ENCODE data around the gene MLXIPL.
"Not testable (repeated sequence)": the region's sequence is repeated elsewhere in the genome, so short reads cannot be mapped to it uniquely, and the experiment has no call there.

The MLXIPL gene

DNA sequence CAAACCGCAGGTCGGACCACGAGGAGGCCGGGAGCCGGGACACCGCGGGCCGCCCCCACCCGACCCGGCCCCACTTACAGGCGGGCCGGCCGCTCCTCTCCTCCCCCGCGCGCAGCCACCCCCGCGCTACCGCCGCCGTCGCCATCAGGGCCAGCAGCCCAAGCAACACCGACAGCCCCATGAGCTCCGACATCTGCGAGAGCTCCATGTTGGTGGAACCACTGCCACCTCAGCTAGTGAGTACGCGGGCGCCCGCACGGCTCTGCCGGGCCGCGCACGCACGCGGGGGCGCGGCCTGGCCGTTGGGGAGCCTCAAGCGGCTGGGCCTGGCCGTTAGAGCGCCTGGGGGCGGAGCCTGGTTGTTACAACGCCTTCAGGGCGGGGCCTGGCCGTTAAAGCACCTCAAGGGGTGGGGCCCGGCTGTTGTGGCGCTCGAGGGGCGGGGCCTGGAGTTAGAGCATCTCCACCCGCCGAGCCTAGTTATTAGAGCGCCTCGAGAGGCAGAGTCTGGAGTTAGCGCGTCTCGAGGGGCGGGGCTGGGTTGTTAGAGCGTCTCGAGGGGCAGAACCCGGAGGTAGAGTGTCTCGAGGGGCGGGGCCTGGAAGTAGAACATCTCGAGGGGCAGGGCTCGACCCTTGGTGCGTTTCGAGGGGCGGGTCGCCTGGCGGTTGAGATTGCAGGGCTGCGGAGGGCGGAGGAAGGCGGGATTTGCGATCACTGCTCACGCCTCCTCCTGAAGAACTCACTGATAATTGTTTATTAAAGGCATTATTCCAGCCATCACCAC lies 45.8 kb downstream of the MLXIPL start, which contains the start of gene TBL2:
TBL2 (minus strand) TSS at position 238 of the 787 bp plus-strand sequence; CDS start at position 208, 30 bp downstream.
- peak; percentile 97 for DNase-seq (ENCODE audit: low read depth in 2 of 2)

DNA sequence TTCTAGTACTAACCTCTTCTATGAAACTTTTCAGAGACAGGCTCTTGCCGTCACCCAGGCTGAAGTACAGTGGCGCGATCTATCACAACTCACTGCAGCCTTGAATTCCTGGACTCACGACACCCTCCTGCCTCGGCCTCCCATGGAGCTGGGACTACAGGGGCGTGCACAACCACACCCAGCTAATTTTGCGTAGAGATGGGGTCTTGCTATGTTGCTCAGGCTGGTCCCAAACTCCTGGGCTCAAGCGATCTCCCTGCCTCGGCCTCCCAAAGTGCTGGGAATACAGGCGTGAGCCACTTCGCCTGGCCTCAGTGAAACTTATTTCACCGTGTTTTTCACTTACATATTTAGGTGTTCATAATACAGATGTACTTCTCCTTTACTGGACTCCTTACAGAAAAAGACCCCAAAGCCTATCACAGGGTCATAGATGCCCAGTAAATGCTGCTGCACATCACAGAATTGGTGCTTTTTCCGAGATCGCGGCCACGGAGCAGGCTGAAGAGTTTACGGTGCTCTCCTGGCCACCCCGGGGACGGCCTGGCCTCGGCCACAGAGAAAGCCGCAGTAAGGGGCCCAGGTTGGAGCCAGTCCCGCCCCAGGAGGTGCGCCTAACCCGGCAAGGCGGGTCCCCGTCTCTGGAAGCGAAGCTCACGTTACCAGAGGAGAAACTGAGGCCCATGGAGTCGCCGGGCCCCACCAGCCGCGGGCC lies 46.5 kb downstream of the MLXIPL start:
- no peak for DNase-seq (ENCODE audit: low read depth in 2 of 2)

DNA sequence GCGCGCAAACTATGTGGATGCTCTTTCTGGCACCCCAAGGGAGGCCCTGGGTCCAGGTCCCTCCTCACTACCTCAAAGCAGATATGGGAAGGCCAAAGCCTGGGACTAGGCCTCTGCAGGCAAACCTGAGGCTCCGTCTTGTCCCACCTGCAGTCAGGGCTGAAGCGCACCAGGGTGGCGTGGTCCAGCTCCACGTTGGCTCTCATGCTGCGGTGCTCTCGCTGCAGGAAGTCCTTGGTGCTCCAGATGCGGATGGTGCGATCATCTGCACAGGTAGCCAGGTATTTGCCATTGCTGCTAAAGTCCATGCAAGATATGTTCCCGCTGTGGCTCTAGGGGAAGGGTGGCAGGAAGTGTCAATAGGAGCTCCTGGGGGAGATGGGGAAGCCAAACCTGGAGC lies 50.5 kb downstream of the MLXIPL start:
- DNase-seq (ENCODE audit: low read depth in 2 of 2): no peak

DNA sequence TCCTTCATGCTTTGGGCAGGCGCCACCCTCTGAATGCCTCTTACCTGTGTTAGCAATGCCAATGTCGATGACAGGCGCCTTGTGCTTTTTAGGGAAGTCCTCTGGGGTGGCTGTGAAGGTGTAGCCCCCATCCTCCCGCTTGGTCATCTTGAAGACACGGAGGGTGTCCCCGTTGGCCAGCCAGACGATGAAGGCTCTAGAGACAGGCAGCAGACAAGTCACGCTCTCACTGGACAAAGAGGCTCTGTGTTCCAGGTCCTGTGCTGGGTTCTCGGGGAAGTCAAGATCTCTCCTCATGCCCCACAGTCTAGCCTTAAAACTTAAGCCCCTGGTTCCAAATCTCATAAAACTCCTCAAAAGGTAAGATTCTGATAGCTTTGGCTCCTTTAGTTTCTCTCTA lies 51.0 kb downstream of the MLXIPL start:
- no peak for DNase-seq (ENCODE audit: low read depth in 2 of 2)

DNA sequence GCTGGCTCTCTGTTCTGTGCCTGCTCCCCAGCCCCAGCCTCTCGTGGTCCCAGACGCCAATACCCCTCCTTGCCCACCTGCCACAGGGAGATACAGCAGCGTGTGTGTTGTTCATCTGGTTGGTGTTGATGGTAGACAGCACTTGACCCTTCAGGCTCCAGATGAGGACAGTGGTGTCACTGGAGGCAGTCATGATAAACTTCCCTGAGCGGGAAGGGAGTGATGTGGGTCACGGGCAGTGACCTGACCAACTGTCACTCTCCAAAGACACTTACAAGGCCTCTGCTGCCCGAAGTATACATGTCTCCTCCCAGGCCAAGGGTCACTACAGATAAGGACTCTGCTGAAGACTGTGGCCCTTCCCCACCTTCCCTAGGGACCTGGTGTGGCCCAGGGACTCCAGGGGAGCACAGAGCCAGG lies 51.5 kb downstream of the MLXIPL start:
- DNase-seq (ENCODE audit: low read depth in 2 of 2): no peak

DNA sequence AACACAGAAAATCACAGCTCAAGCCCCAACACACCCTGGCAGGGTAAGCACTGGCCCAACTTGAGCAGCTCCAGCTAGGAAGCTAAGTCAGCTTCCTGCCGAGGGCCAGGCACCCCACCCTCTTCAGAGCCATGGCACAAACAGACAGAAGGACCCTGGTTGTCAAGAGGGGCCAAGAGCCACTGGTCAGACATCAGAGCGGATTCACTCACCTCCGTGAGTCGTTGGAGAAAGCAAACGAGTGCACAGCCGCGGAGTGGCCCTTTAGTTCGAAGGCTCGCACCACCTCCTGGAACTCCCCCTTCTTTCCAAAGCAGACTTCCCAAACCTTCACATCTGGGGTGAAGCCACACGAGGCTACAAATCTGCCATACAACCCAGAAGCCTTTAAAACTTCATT lies 53.3 kb downstream of the MLXIPL start:
- no peak for DNase-seq (ENCODE audit: low read depth in 2 of 2)

DNA sequence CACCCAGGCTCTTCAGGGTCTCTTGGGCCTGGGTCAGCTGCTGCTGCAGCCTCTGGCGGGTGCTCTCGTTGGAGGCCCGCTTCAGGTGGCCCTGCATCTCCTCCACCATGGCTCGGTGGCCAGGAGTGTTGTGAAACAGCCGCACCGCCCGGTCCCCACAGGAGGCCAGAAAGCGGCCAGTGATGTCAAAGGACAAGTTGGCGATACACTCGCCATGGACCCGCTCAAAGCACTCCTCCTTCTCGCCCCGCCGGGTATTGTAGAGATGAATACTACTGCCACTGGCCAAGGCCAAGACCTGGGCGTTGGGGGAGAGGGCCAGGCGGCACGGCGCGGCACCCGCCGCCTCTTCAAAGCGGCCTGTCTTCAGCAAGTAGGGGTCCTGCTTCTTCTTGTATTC lies 53.8 kb downstream of the MLXIPL start:
- DNase-seq (ENCODE audit: low read depth in 2 of 2): no peak

DNA sequence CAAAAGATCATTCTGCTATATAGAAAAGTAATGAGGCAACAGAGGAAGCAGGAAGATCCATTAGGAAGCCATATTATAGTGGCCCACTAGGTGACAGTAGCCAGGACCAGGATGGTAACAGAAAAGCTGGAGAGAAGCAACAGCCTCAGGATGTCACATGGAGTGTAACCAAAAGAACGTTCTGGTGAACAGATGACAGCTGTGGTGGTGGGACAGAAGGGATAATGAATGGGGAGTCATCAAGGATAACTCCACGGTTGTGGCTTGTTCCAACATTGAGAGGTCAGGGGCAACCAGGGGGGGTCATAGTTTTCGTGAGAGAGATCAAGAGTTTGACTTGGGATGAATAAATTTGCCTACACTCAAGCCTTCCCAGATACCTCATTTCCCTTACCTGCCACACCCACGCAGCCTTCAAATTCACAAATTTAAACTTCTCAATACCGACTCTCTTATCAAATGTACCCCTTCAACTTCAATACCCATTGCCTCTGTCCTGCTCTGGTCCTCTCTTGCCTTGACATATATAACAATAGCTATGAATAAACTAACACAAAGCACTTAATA lies 55.2 kb downstream of the MLXIPL start:
- no peak for DNase-seq (ENCODE audit: low read depth in 2 of 2)

DNA sequence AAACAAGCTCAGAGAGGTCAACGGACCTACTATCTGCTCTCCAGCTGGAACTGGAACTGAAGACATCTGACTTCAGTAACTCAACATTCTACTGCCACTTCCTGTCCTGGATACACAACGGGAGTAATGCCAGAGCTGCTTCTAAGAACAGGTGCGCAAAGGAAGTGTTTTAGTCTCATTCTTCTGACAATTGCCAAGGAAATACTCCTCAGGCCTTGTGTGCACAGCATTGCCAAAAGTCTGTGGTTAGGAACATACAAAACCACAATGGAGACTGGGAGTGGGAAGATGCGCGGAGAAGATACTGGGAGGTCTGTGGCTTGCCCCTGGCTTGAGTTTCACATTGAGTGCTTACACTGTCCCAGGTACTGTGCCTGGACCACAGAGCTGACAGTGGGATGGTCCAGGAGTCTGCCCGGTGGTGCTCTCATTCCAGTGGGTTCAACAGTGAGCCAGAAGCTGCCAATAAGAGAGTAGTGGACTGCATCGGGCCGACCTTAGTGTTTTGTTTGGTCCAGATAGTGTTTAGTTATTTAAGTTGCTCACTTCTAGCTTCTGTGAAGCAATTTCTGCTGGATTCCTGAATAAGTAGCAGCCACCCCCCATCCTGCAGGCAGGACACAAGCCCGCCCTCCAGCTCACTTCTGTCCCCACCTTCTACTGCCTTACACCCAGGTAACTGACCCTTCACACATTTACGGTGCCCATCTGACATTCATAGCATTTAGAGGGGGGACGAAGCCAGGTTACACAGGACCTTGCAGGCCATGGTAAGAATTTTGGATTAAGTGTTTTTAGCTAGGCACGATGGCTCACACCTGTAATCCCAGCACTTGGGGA lies 56.3 kb downstream of the MLXIPL start:
- DNase-seq (ENCODE audit: low read depth in 2 of 2): no peak

DNA sequence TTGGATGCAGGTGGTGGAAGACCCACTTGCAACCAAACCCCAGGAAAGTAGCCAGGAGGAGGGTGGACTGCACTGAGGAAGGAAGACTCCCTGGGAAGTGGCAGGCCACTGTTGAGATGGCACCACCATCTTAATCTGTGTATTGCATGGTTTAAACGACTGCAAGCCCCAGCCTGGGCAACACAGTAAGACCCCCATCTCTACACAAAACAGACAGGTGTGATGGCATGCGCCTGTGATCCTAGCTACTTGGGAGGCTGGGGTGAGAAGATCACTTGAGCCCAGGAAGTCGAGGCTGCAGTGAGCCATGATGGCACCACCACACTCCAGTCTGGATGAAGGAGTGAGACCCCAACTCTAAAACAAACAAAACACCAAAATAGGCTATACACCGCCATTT lies 57.2 kb downstream of the MLXIPL start:
- DNase-seq (ENCODE audit: low read depth in 2 of 2): no peak

DNA sequence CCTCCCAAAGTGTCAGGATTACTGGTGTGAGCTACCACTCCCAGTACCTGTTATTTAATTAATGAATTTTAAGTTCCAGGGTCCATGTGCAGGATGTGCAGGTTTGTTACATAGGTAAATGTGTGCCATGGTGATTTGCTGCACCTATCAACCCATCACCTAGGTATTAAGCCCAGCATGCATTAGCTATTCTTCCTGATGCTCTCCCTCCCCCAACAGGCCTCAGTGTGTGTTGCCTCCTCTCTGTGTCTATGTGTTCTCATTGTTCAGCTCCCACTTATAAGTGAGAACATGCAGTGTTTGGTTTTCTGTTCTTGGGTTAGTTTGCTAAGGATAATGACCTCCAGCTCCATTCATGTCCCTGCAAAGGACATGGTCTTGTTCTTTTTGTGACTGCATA lies 57.9 kb downstream of the MLXIPL start:
- DNase-seq (ENCODE audit: low read depth in 2 of 2): not testable (repeated sequence)

DNA sequence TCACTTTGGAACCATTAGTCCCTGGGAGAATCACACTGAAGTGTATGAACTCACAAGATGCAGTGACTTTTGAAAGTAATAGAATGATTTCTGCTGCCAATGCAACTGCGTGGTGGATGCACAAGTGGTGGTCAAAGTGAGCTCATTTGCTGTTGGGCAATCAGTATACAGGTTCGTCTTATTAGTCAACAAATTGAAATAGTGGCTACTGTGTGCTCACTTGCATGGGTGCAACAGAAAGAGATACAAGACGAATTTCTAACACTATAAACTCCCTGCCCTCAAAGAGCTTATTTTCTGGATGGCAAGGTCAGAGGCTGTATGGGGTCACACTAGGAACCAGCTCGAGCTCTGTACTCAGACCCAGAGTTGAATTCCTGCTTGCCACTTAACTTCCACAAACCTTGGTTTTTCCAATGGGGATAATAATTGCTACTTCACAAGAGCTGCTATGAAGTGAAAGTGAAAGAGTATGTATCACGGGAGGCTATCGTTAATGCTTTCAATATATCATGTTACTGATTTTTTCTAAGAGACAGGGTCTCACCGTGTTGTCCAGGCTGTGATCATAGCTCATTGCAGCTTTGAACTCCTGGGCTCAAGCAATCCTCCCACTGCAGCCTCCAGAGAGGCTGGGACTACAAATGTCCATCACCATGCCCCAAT lies 58.5 kb downstream of the MLXIPL start:
- no peak for DNase-seq (ENCODE audit: low read depth in 2 of 2)

DNA sequence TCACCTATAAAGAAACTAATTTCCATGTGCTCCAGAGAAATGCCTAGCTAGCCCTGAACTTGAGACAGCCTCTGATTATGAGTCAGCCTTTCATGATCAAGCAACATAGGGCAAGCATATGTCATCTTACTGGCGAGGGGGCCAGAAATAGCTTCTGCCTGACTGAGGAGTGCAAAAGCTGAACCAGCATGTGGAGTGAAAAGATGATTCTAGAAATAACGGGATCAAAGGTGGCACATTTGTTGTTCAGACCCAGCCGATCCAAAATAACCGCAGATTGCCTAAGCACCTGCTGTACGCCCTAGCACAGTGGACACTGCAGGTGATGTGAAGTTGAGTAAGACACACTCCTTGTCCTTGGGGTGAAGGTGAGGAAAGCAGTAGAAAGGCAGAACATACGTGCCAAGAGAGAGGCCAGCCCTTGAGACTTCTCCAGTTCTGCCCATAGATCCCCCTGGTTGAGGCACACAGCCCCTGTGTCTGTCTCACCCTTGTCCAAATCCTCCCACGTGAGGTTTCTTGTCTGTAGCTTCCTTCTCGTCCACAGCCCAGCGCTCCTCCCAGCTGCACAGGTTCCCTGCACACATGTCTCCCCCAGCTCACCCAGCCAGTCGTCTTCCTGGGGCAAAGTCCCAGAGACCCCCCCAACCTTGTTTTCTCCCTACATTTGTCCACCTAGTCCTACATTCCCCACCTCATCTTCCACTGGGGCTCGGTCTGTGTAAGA lies 64.0 kb downstream of the MLXIPL start:
- DNase-seq (ENCODE audit: low read depth in 2 of 2): no peak

DNA sequence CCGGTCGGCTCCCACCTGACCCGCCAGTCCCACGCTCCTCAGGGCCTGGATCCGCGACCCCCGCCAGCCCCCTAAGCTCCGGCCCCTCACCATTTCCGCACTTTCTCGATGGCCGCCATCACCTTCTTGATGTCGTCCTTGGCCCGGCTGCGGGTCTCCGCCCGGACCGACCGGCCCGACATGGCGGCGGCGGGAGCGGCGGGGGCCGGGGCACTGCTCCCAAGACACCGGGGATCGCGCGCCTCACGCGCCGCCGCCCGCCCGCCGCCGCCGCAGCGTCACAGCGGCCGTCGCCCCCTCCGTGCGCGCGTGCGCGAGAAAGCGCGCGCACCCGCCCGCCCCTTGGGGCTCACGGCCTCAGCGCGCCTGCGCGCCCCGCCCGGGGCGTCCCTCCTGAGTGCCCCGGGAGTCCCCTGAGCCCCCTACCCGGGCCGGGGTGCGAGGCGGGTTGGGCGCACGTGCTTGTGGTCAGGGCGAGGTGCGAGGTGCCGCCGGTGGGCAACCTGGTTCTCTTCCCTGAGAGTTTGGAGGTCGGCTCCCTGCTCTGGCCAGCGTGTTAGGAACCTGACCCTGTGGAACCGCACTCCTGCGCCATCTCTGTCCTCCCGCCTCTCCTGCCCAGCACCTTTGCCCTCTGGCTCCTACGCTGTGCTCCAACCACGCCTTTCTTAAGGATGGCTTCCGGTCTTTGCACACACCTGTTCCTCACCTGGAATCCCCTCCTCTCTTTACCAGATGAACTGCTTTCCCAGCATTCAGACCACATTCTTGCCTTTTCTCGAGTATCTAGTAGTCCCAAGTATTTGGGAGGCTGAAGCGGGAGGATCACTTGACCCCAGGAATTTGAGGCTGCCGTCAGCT lies 66.7 kb downstream of the MLXIPL start, which contains the start of gene BCL7B:
BCL7B (minus strand) TSS at position 294 of the 861 bp plus-strand sequence; CDS start at position 182, 112 bp downstream.
- DNase-seq (ENCODE audit: low read depth in 2 of 2): peak; percentile 68 to 71

DNA sequence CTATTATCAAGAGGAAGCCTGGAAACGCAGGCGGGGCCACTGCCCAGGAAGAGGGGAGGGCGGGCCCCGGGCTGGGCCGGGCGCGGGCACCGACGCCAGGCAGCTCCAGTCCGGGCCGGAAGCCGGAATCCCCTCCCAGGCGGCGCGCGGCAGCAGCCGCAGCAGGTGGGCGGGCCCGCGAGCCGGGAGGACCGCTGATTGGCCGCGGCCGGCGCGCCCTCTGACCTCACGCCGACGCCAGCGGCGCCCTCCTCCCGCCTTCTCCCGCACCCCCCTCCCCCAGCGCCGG lies 67.3 kb downstream of the MLXIPL start:
- DNase-seq (ENCODE audit: low read depth in 2 of 2): peak; percentile 94 to 96

DNA sequence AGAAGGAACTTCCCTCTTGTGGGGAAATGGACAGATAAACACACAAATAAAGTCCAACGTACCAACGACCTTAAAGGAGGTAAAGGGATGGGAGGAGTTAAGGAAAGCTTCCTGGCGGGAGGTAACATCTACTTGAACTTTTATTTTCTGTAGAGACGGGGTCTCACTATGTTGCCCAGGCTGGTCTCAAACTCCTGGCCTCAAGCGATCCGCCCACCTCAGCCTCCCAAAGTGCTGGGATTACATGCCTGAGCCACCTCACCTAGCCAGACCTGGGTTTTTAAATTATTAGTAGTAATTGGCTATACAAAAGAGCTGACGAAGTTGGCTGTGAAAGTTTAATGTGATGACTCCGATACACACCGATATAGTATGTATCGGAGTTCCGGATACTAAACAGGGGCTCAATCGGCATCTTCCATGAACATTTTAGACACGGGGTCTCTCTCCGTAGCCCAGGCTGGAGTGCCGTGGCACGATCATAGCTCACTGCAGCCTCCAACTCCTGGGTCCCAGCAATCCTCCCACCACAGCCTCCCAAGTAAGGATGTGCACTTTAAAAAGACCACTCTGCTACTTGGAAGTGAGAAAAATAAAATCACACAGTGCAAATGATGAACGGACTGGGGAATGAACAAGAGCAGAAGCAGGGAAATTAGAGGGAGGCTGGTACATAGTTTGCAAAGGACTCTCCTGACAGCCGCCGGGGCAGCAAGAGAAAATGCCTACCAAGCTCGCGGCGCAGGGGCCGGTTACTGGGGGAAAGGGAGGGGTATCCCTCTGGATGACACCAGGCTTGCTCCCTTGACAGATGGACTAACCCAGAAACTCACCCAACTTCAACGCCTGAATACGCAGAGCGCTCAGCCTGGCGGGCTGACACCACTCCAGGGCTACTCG lies 67.9 kb downstream of the MLXIPL start:
- DNase-seq (ENCODE audit: low read depth in 2 of 2): no peak

DNA sequence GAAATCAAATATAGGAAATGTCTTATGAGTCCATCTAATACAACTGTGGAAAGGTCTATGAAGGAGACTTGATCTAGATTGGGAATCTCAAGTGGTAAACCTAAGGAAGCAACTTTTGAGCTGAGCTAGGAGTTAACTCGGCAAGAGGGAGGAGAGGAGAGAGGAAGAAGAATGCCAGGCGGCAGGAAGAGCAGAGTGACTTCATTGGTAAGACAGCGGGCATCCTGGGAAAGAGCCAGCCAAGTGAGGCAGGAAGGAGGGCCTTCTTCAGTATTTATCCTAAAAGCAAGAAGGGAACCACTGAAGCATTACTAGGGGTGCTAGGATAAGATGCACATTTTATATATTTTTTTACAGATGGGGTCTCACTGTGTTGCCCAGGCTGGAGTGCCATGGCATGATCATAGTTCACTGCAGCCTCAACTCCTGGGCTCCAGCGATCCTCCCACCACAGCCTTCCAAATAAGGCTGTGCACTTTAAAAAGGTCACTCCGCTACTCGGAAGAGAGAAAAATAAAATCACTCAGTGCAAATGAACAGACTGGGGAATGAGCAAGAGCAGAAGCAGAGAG lies 68.8 kb downstream of the MLXIPL start:
- DNase-seq (ENCODE audit: low read depth in 2 of 2): no peak

DNA sequence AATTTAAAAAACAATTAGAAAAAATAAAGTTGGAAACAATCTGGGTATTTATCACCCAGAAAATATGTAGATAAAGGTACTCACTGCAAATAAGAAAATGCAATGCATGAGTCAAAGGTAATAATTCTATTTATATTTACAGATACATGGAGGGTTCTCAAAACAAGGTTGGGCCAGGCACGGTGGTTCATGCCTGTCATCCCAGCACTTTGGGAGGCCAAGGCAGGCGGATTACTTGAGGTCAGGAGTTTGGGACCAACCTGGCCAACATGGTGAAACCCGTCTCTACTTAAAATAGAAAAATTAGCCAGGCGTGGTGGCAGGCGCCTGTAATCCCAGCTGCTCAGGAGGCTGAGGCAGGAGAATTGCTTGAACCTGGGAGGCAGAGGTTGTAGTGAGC lies 74.2 kb downstream of the MLXIPL start:
- not testable (repeated sequence) for DNase-seq (ENCODE audit: low read depth in 2 of 2)

Measured in stimulated activated CD8-positive, alpha-beta memory T cell treated with anti-CD3 and anti-CD28 coated beads, Interleukin-15, amount 100 ng/mL, for 48 hours (primary cell).